Gastrocnemius medialis (tissue), 4 donors: ENCODE measurements around the gene SAE1. TPM values are rescaled to one million over a fixed set of nuclear protein-coding genes. Genes with fewer than 3 reads are reported as not detected.

ENCODE experiments used
- ATAC-seq, 2 donors: fragments of 150-250 bp; one replicate each; pipeline ENCODE4 v1.9.1; 2016
- DNase-seq, 2 donors: peaks; one replicate each; pipeline ENCODE4 v3.0.0-alpha.2; 2019
- H3K27ac ChIP-seq, 4 donors: fragments of 200-600 bp; sonication (generic); 1 replicate in 1 of 4; 2 replicates in 3 of 4; pipeline ENCODE4 v1.5.1; 2016 to 2018; ENCODE audit warnings: mild to moderate bottlenecking in 2 of 4, moderate library complexity in 1 of 4
- H3K27me3 ChIP-seq, 3 donors: fragments of 200-600 bp; sonication (generic) in 2 of 3; 1 replicate in 1 of 3; 2 replicates in 2 of 3; pipeline versions ENCODE4 v1.5.1 to v1.6.0; 2016 to 2019; ENCODE audit warnings: mild to moderate bottlenecking in 1 of 3, moderate library complexity in 1 of 3
- H3K36me3 ChIP-seq, 2 donors: fragments of 200-600 bp; sonication (generic) in 1 of 2; one replicate each; pipeline ENCODE4 v1.5.1; 2017 to 2018
- H3K4me1 ChIP-seq, 2 donors: fragments of 200-600 bp; sonication (generic) in 1 of 2; one replicate each; pipeline ENCODE4 v1.5.1; 2016 to 2017; ENCODE audit warnings: mild to moderate bottlenecking in 2 of 2
- H3K4me3 ChIP-seq, 4 donors: fragments of 200-600 bp; sonication (generic) in 3 of 4; 1 replicate in 1 of 4; 2 replicates in 3 of 4; pipeline ENCODE4 v1.5.1; 2016 to 2019; ENCODE audit warnings: mild to moderate bottlenecking in 2 of 4
- H3K9me3 ChIP-seq, 3 donors: fragments of 200-600 bp; sonication (generic) in 2 of 3; 1 replicate in 1 of 3; 2 replicates in 2 of 3; pipeline ENCODE4 v1.5.1; 2016 to 2019
- POLR2A ChIP-seq, 2 donors: fragments of 450-650 bp; IDR thresholded peaks; one replicate each; pipeline ENCODE4 v1.6.1; 2017; ENCODE audit warnings: antibody characterized with exemption in 2 of 2, mild to moderate bottlenecking in 2 of 2, moderate library complexity in 2 of 2
- in situ Hi-C, 4 donors: fragments of 200-750 bp; cut with MboI; loops; one replicate each; pipeline versions ENCODE4 v1.15.0 to v1.8.0; 2017; ENCODE audit warnings: low sequenced_read_pairs in 4 of 4
- intact Hi-C: fragments of 100-400 bp; cut with DNase I; formaldehyde crosslinking; loops from one replicate; pipeline ENCODE4 v1.15.1; 2023; ENCODE audit warnings: low total_unique reads
- total RNA-seq, 4 donors: library from RNA; depleted of rRNA; stranded (reverse); fragments of >200 nt; gene quantifications; one replicate each; pipeline versions ENCODE4 v1.1.0 to v1.2.3, GENCODE V29; 2016
- TF ChIP-seq, protein P1 (sequence below), 5 experiments: fragments of 450-650 bp in 3 of 5; fragments of 200-600 bp in 2 of 5; sonication (generic) in 2 of 5; IDR thresholded peaks in 4 of 5; conservative IDR thresholded peaks in 1 of 5; 1 replicate in 4 of 5; 2 replicates in 1 of 5; pipeline ENCODE4 v1.5.1; 2016 to 2019; ENCODE audit warnings: antibody characterized with exemption in 5 of 5, mild to moderate bottlenecking in 3 of 5, moderate library complexity in 3 of 5

Gene SAE1
- total RNA-seq, 4 donors from 2014 or later = 29.7 to 74.6 (median 46.4) TPM

DNA sequence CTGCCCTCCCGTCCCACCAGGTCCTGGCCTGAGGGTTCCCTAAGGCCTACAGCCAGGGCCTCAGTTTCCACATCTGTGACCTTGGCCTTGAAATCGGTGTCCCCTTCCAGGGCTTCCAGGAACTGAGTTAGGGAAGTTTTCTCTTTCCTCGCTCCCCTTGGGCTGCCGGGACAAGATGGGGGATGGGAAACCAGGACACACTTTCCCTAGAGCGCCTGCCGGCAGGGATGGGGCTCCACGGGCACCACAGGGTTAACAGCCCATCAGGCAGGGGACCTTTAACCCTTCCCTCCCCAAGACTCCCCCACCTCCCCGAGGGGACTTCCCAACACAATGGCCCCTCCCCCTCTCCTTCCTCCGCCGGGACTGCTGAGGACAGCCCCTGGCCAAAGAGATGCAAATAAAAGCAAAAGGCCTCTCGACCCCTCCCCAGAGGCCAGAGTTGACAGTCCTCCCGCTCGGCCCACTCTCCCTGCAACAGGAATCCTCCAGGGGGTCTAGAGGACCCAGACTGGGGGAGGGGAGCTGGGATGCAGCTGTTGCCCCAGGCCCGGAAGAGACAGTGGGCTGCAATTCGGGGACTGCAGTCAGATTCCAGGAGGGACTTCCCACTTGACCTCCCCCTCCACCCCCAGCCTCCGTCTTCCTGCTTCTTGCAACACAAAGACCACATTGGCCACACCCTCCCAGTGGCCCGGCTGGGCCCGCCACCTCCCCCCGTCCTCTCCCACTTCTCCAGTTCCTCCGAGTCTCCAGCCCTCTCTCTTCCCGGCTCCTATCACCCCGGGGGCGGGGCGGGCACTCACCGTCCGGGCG, 96.9 kb downstream of the SAE1 start:
- ATAC-seq (peak; percentile 24 to 35), DNase-seq (peak; percentile 85 to 94)
- Histone ChIP-seq H3K4me1 (peaks cover 26 to 31% of the 10 kb centered on the region in 2 donors), H3K9me3 (no peaks in the 10 kb centered on the region), H3K4me3 (peak overlapping the region; percentile 72 to 100 (median 86)), H3K27ac (peak overlapping the region; percentile 98 to 100 (median 100)), H3K36me3 (peaks cover 0 to 1% of the 10 kb centered on the region in 2 donors), H3K27me3 (no peaks in the 10 kb centered on the region)
- peak; percentile 66 to 70 for TF ChIP-seq POLR2A (IDR thresholded peaks at IDR 0.05)
- TF ChIP-seq, protein P1, sequence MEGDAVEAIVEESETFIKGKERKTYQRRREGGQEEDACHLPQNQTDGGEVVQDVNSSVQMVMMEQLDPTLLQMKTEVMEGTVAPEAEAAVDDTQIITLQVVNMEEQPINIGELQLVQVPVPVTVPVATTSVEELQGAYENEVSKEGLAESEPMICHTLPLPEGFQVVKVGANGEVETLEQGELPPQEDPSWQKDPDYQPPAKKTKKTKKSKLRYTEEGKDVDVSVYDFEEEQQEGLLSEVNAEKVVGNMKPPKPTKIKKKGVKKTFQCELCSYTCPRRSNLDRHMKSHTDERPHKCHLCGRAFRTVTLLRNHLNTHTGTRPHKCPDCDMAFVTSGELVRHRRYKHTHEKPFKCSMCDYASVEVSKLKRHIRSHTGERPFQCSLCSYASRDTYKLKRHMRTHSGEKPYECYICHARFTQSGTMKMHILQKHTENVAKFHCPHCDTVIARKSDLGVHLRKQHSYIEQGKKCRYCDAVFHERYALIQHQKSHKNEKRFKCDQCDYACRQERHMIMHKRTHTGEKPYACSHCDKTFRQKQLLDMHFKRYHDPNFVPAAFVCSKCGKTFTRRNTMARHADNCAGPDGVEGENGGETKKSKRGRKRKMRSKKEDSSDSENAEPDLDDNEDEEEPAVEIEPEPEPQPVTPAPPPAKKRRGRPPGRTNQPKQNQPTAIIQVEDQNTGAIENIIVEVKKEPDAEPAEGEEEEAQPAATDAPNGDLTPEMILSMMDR (IDR thresholded peaks at IDR 0.05 in 4 of 5, conservative IDR thresholded peaks at IDR 0.05 in 1 of 5) = no peak
- in situ Hi-C loops (no loop called here), intact Hi-C loops (loop anchor here (2.0 to 5.0 kb wide), 2 partner anchors 115 to 250 kb away; partner anchors contain the start of gene ZC3H4)

DNA sequence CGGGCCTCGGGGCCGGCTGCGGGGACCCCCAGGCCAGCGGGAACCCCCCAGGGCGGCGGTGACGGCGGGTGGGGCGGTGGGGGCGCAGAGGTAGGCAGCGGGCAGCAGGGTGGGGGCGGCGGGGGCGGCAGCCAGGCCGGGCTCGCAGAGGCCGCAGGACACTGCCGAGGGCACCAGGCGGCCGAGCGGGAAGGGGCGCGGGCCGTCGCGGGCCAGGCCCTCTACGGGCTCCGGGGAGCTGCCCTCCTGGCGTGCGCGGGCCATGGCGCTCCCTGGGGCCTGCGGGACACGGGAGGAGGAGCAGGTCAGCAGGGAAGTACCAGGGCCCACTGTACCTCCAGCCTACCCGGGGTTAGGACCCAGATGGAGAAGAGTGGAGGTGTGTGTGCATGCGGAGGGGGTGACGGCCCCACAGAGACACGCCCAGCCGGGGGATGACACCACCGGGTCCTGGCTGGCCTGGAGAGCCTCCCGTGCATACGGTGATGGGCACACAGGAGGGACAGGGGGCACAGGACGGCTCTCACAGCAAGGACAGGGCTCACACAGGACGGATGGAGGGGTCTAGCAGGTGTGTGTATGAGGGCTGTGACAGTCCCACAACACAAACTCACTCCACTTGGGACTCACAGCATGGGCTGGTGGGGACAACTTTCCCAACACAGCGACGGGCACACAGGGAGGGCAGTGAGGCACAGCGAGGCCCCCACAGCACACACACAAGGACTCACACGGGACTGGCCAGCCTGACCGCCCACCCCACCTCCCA, 97.7 kb downstream of the SAE1 start:
- Histone ChIP-seq H3K27me3 (no peaks in the 10 kb centered on the region), H3K4me1 (peaks cover 26 to 31% of the 10 kb centered on the region in 2 donors), H3K27ac (peak overlapping the region; percentile 98 to 100 (median 100)), H3K9me3 (no peaks in the 10 kb centered on the region), H3K4me3 (peak overlapping the region; percentile 72 to 100 (median 86)), H3K36me3 (no peaks in the 10 kb centered on the region)
- peak in 1 of 2 donors; percentile 2 for ATAC-seq
- intact Hi-C loops = loop anchor here (5.0 kb wide), 1 partner anchor 251 kb away; no protein-coding TSS in a partner anchor
- peak; percentile 4 to 61 for TF ChIP-seq POLR2A (IDR thresholded peaks at IDR 0.05)
- TF ChIP-seq, protein P1 (IDR thresholded peaks at IDR 0.05 in 4 of 5, conservative IDR thresholded peaks at IDR 0.05 in 1 of 5) = no peak
- in situ Hi-C loops = no loop called here
- DNase-seq = peak; percentile 44 to 76

DNA sequence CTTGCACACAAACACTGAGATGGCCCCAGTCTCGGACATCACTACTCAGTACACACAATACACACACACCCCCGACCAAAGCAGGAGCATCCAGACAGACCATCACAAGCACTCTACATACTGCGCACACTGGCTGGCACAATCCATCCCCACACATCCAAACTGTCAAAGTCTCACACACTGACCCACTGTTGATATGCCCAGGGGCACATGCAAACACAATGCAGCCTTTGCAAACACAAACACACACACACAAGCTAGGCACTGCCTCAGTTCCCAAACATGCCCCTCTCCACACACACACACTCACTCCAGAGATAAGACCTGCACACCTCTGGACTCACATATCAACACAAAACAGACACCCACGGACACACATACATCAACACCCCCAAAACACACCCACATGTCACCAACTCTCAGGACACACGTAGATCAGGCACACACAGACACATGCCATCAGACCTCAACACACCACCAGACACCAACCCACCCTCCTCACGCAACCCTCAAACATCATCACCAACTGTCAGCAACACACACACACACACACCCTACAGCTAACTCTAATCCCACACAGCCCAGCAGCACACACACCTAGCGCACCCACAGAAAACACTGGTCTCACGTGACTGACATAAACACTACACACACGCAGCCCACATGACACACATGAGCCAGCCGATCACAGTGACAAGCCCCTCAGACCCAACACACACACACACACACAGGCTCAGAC, 98.5 kb downstream of the SAE1 start:
- ATAC-seq (no peak), DNase-seq (peak; percentile 31 to 57)
- intact Hi-C loops = loop anchor here (5.0 kb wide), 1 partner anchor 252 kb away; no protein-coding TSS in a partner anchor
- Histone ChIP-seq H3K9me3 (no peaks in the 10 kb centered on the region), H3K4me3 (peak overlapping the region; percentile 84 to 100 (median 90)), H3K27me3 (no peaks in the 10 kb centered on the region), H3K36me3 (no peaks in the 10 kb centered on the region), H3K4me1 (peaks cover 26 to 31% of the 10 kb centered on the region in 2 donors), H3K27ac (peak overlapping the region; percentile 98 to 100 (median 100))
- peak; percentile 37 to 73 for TF ChIP-seq POLR2A (IDR thresholded peaks at IDR 0.05)
- TF ChIP-seq, protein P1 (IDR thresholded peaks at IDR 0.05 in 4 of 5, conservative IDR thresholded peaks at IDR 0.05 in 1 of 5) = no peak
- in situ Hi-C loops = no loop called here

DNA sequence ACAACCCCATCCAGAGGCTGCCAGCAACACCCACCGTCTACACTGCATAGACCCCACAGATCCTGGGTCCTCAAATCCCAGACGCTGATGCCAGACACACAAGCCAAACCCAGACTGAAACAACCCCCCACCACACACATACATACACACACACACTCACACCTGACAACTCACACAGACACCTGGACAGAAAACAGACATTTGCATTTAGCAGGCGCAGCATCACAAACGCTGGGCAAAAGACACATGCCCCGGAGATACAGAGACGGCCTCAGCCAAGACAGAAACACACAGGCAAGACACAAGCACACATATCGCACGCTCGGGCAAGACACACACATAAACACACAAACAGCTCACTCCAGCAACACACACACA, 99.0 kb downstream of the SAE1 start:
- DNase-seq = no peak
- intact Hi-C loops = loop anchor here (5.0 kb wide), 1 partner anchor 252 kb away; no protein-coding TSS in a partner anchor

More for the DNA sequence above, 99.0 kb downstream of the SAE1 start:
- in situ Hi-C loops = no loop called here
- no peaks in the 10 kb centered on the region for H3K36me3 ChIP-seq
- no peaks in the 10 kb centered on the region for H3K9me3 ChIP-seq
- H3K27me3 ChIP-seq = no peaks in the 10 kb centered on the region
- peak in 1 of 2 donors; percentile 46 for TF ChIP-seq POLR2A (IDR thresholded peaks at IDR 0.05)
- TF ChIP-seq, protein P1 (IDR thresholded peaks at IDR 0.05 in 4 of 5, conservative IDR thresholded peaks at IDR 0.05 in 1 of 5) = no peak
- peak overlapping the region; percentile 98 to 100 (median 100) for H3K27ac ChIP-seq
- ATAC-seq = no peak
- H3K4me3 ChIP-seq = peak overlapping the region; percentile 84 to 100 (median 90)
- H3K4me1 ChIP-seq = peaks cover 26 to 31% of the 10 kb centered on the region in 2 donors
